Activated CD4-positive, alpha-beta T cell treated with anti-CD3 and anti-CD28 coated beads for 1 hour (primary cell): ENCODE results near the gene AFDN.
"Not testable (repeated sequence)": the region's sequence is repeated elsewhere in the genome, so short reads cannot be mapped to it uniquely, and the experiment has no call there.

Experiments
- DNase-seq: peaks from one replicate; pipeline ENCODE4 v3.0.0-alpha.2; 2020

The AFDN gene

GRCh38 chr6:167962711-167963110, 136.0 kb downstream of the AFDN start:
- DNase-seq: no peak

- DNase-seq: no peak
Observed at GRCh38 chr6:167963589-167964057, 136.9 kb downstream of the AFDN start.

- DNase-seq: no peak
Observed at GRCh38 chr6:167965592-167966539, 139.2 kb downstream of the AFDN start.

DNA sequence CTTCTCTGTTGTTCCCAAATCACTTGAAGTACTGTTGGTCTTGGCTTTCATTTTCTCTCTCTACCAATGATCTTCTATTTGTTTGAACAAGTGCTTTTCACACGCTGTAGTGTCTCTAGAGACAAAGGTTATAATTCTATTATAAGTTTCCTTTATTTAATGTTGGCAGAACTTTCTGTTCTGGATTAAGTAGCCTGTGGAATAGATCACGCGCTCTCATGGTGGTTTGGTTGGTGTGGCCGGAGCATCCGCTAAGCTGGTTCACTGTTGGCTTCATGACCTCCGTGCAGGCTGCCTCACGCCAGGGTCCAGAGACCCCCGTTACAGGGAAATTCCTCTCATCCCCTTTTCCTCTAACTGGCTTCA, 139.8 kb downstream of the AFDN start:
- DNase-seq: no peak

- no peak for DNase-seq
Observed at GRCh38 chr6:167968091-167968490, 141.4 kb downstream of the AFDN start.

GRCh38 chr6:167970230-167970629, 143.5 kb downstream of the AFDN start:
- DNase-seq: no peak

DNA sequence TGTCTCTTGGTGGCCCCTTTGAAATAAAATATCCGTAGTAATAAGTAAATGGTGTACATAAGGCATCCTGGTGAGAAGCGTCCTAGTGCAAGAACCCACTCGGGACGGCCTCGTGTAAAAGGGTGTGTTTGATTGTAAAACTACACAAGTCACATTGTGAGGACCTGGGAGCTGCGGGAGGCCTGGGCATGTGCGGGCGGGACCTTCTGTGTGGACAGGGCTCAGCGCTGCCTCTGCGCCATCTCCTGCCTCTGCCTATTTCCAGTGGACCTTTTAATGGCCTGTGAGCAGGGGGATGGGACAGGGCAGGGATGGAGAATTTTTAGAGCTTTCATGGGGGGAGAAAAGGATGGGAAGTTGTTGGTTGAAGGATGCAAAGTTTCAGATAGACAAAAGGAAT, 145.5 kb downstream of the AFDN start:
- no peak for DNase-seq

DNA sequence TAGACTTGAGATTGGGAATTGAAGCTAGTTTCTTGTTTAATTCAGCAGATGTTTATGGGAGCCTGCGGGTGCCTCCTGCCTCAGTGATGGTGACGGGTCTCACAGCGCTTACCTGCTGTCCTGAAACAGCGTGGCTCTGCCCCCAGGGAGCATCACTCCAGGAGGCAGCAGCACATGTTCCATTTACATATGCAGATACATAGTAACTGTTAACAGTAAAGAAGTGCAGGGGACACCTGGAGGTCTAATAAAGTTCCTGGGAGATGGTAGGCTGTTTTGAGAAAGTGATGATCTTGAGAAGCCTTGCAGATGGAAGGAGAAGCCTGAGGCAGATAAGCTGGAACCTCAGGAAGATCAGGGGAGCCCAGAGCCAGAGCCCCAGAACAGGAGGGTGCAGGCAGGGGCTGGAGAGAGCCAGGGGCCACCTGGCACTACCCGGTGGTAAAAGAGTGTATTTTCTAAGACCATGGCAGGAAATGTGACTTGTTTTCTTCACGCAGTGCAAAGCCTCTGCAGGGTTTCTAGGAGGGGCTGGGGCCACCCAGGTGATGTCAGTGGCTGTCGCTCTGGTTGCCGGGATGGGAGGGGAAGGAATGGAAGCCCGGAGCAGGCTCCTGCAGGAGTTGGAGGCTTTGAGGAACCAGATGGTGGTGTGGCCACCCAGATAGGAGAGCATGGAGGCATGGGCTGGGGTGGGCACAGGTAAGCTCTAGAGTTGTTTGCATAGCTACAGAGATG, 146.6 kb downstream of the AFDN start:
- DNase-seq: no peak

DNA sequence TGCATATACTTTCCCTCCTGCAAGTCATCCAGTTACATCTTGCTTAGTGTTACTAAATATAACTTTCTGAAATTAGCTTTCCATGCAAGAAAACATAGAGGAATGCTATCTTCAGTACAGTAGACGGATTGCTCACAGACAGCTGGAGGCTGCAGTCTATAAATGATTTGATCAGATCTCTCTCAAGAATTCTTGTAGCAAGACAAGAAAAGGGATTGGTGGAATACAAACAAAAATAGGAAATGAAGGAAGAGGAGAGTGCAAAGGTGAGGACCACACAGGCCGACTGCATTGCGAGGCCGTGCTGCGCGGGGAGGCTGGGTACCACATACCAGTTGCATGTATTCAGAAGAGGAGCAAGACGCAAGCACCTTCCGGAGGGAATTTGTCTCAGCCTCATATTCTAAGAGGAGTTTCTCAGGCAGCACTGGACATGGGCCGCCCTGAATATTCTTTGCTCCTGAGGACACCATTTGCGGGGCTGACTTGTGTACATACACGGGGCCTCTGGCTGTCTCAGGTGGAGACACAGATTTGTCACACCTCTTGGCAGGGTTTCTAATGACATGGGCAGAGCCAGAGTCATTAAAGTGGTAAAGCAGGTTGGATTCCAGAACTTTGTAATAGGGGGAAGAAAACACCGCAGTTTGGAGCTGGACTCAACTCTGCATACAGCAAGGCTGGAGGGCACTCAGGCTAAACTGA, 148.1 kb downstream of the AFDN start:
- no peak for DNase-seq

GRCh38 chr6:167975458-167975857, 148.7 kb downstream of the AFDN start:
- no peak for DNase-seq

DNA sequence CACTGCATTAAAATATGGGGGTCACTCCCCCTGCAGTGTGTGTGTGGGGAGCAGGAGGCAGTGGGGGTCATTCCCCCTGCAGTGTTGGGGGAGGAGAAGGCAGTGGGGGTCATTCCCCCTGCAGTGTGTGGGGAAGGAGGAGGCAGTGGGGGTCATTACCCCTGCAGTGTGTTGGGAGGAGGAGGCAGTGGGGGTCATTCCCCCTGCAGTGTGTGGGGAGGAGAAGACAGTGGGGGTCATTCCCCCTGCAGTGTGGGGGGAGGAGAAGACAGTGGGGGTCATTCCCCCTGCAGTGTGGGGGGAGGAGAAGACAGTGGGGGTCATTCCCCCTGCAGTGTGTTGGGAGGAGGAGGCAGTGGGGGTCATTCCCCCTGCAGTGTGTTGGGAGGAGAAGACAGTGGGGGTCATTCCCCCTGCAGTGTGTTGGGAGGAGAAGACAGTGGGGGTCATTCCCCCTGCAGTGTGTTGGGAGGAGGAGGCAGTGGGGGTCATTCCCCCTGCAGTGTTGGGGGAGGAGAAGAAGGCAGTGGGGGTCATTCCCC, 149.5 kb downstream of the AFDN start:
- not testable (repeated sequence) for DNase-seq

DNA sequence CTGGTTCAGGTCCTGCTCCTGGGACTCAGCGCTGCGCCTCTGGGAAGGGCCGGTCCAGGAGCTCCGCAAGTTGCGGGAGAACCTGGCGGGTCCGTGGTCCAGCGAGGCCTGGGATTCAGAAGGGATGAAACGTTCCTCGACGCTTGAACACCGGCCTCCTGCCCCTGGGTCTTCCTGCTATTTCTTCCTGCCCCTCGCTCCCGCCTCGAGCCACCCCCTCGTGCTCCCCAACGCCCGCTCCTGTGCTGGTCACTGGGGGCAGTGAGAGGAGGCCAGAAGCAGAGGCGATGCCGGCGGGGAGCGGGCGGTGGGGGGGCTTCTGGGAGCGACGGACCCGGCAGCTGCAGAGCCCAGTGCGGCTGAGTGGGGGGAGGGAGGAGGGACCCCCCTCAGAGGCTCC, 150.0 kb downstream of the AFDN start:
- DNase-seq: no peak

DNA sequence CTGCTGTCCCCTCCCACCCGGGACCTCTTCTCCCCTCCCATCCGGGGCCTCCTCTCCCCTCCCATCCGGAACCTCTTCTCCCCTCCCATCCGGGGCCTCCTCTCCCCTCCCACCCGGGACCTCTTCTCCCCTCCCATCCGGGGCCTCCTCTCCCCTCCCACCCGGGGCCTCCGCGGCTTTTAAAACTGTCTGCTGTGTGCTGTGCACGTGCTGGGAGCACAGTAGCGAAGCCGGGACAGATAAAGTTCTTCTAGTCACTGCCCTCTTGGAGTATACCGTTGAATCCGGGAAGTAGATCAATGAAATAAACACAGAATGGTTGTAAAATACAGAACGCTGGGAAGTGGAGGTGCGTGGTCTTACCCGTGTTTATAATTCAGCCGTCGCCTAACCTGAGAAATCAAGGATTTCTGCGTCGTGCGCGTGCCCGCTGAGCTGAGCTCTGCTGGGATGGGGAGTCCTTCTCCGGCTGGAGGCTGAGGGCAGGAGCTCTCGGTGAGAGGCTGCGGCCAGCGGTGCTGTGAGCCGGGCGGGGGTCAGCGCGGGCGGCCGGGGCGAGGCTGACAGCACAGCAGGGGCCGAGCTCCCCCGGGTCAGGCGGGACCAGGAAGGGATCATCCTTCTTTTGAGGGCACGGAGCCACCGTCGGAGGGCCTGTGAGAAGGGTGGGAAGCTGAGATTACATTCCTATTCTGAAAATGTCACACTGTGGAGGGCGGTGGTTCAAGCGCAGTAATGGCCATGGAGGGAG, 151.2 kb downstream of the AFDN start:
- no peak for DNase-seq

DNA sequence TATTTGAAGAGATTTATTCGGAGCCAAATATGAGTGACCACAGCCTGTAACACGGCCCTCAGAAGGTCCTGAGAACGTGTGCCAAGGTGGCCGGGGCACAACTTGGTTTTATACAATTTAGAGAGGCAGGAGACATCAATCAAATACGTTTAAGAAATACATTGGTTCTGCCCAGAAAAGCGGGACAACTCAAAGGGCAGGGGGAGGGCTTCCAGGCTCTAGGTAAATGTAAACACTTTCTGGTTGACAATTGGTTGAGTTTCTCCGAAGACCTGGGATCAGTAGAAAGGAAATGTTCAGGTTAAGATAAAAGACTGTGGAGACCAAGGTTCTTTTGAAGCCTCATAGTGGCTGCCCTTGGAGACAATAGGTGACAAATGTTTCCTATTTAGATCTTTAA, 151.9 kb downstream of the AFDN start:
- no peak for DNase-seq

- DNase-seq: no peak
Observed at GRCh38 chr6:167979436-167980139, 152.9 kb downstream of the AFDN start.

GRCh38 chr6:167980911-167981580, 154.3 kb downstream of the AFDN start:
- DNase-seq: no peak

- DNase-seq: no peak
Observed at GRCh38 chr6:167981916-167982462, 155.3 kb downstream of the AFDN start.

DNA sequence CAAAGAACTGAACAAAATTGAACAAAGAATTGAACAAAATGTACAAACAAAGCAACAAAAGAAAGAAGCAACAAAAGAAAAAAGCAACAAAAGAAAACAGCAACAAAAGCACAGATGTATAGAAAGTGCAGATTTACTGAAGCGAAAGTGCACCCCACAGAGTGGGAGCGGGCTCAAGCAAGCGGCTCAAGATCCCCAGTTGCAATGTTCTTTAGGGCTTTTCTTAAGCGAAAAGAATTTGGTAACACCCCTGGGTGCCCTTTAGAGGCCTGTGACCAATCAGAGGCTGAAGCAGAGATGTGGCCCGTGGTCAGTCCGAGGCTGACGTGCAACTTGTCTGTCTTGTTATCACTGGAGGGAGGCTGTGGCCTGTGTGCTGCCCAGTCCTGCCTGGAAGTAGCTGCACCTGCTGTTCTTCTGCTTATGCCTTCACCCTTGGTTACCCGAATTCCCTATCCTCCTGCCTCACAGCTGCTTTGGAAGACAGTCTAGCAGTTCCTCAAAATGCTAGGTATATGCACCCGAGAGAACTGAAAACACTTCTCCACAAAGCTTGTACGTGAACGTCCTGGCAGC, 157.5 kb downstream of the AFDN start:
- DNase-seq: no peak

DNA sequence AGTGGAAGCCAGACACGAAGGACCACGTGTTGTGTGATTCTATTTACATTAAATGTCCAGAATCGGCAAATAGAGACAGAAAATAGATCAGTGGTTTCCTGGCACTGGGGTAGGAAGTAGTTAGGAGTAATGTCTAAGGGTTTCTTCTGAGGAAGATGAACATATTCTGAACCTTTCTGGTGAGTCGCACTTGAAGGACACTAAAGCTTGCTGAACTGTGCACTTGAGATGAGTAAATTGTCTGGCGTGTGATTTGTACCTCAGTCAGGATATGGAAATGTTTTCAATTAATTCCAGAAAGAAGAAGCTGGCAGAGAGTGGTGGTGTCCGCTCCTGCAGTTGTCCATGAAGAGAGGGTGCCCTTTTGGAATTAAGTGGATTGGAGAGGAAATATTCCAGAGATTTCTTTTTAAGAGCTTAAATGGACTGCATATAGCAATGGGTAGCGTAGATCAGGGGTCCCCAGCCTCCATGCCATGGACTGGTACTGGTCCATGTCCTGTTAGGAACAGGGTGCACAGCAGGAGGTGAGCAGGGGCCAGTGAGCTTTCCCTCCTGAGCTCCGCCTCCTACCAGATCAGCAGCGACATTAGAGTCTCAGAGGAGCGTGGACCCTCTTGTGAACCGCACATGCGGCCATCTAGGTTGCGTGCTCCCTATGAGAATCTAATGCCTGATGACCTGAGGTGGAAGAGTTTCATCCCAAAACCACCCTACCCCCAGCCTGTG, 158.3 kb downstream of the AFDN start:
- no peak for DNase-seq
